ENCODE results near the gene METTL24.

DNA sequence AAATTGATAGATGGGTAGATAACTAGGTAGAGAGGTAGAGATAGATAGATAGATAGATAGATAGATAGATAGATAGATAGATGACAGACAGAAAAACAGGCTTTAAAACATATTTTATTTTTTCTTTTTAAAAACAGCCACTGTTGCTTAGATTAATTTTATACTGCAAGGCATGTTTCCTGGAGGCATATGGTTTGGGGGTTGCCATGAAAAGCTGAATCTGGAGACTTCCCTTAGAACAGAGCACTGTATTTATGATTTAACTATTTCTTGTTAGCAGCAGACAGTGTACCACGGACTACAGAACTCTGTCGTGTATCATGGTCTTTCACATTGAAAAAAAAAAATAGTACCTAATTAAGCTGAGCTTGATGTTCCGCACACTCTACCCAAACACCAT is 38.8 kb downstream of the METTL24 start:
- no peak for TF ChIP-seq POLR2AphosphoS5 (IDR thresholded peaks at IDR 0.05; ENCODE audit: low read depth)
- TF ChIP-seq, protein P1, sequence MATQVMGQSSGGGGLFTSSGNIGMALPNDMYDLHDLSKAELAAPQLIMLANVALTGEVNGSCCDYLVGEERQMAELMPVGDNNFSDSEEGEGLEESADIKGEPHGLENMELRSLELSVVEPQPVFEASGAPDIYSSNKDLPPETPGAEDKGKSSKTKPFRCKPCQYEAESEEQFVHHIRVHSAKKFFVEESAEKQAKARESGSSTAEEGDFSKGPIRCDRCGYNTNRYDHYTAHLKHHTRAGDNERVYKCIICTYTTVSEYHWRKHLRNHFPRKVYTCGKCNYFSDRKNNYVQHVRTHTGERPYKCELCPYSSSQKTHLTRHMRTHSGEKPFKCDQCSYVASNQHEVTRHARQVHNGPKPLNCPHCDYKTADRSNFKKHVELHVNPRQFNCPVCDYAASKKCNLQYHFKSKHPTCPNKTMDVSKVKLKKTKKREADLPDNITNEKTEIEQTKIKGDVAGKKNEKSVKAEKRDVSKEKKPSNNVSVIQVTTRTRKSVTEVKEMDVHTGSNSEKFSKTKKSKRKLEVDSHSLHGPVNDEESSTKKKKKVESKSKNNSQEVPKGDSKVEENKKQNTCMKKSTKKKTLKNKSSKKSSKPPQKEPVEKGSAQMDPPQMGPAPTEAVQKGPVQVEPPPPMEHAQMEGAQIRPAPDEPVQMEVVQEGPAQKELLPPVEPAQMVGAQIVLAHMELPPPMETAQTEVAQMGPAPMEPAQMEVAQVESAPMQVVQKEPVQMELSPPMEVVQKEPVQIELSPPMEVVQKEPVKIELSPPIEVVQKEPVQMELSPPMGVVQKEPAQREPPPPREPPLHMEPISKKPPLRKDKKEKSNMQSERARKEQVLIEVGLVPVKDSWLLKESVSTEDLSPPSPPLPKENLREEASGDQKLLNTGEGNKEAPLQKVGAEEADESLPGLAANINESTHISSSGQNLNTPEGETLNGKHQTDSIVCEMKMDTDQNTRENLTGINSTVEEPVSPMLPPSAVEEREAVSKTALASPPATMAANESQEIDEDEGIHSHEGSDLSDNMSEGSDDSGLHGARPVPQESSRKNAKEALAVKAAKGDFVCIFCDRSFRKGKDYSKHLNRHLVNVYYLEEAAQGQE (IDR thresholded peaks at IDR 0.05; ENCODE audit: insufficient replicate concordance, low read depth), result no peak
- TF ChIP-seq CTCF (IDR thresholded peaks at IDR 0.05; ENCODE audit: insufficient read depth, low read length), result no peak
- TF ChIP-seq GABPA (IDR thresholded peaks at IDR 0.05; ENCODE audit: low read depth), result no peak
- TF ChIP-seq SPI1 (IDR thresholded peaks at IDR 0.05; ENCODE audit: borderline replicate concordance, low read depth), result no peak
